Right kidney (tissue), 1 donor: ENCODE data around the gene ARNT2.

ENCODE experiments used
- DNase-seq: peaks from one replicate; pipeline ENCODE4 v3.0.0-alpha.2; 2016

The ARNT2 gene

GRCh38 chr15:80578871-80579270 lies 174.7 kb downstream of the ARNT2 start:
- DNase-seq: no peak

DNA sequence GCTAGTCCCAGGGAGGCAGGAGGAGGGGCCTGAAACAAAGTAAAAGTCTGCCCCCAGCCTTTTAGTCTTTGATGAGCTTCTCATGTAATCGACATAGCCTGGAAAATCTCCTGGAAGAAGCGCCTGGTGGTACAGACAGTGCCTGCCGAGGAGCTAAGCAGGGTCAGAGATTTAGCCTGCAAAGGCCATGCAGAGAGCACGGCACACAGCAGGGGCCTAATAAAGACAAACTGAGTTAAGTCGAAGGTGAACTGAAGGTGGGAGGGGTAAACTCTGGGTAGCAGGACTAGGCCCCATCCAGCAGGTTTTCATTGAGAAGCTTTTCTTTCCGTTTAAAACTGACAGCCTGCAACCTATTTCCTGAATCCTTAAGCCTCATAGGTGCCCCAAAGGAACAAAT lies 175.4 kb downstream of the ARNT2 start:
- no peak for DNase-seq

DNA sequence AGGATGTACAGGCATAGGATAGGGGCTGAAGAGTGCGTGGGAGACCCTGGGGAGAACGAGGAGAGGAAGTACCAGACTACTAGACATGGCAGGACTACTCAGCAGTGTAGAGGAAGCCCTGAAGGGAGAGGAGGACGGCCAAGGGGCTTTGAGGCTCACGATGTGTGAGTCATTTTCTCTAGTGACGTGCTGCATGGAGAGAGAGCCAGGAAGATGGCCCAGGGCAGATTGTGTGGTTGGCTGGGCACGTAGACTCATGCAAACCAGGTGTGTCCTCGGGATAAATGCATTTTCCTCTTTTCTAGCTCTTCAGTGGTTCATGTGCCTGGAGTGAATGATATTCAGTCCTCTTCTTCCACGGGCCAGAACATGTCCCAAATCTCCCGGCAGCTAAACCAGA lies 175.9 kb downstream of the ARNT2 start:
- DNase-seq: no peak

GRCh38 chr15:80580536-80581260 lies 176.5 kb downstream of the ARNT2 start:
- DNase-seq: no peak

GRCh38 chr15:80581976-80582375 lies 177.8 kb downstream of the ARNT2 start:
- DNase-seq: no peak

- DNase-seq: no peak
Observed at GRCh38 chr15:80582816-80583423, 178.7 kb downstream of the ARNT2 start.

DNA sequence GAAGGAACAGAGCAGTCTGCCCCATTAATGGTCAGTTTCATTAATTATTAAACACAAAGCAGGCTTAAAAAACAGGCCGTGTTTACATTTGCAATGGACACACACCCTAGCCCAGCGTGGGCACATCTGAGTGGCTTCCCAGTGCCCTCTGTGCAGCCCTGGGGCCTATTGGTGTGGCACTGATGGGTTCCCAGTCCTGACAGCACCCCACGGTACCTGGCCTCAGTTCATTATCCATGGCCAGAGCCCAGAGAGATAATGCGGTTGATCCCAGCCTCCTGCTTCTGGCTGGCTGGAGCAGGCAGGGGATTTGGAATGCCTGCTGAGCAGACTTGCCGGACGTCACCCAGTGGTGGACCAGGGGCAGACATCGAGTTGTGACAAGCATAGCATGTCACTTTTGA lies 180.4 kb downstream of the ARNT2 start:
- DNase-seq: no peak

DNA sequence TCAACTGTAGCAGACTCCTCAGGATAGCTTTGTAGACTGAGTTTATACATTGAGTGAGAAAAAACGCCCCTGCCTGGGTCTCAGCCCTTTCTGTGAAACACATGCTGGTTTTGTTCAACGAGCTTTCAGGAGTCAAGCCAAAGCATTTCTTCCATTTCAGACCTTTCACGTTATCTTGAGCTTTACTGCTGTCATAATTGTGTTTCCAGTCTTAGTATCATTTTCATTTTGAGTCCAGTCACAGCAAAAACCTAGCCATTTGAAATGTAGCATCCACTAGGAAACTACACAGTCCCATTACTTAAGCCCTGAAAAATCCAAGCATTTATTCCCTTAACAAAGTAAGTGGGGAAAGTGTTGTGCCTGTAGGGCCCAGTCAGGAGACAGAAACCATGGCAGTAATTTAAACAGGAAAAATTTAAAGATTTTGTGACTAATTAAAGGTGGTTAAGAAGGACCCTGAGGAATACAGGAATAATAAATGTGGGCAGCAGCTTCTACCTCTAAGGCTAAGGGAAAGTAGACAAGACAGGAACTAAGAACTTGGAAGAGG lies 180.9 kb downstream of the ARNT2 start:
- no peak for DNase-seq

- no peak for DNase-seq
Observed at GRCh38 chr15:80585544-80586018, 181.4 kb downstream of the ARNT2 start.

GRCh38 chr15:80586161-80586560 lies 182.0 kb downstream of the ARNT2 start:
- no peak for DNase-seq

DNA sequence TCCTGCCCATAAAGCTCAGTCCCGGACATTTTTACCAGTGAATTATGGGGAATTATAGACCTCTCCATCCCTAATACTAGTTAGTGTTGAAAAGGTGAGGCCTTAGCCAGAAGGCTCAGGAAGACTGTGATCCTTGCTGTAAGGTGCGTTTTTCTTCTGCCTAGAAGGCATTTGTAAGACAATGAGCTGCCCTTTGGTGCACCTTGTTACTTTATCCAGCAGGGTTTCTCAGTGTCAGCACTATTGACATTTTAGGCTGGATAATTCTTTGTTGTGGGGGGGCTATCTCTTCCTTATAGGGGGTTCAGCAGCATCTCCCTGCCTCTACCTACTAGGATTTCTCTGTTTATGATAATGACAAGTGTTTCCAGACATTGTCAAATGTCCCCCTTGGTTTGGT lies 182.8 kb downstream of the ARNT2 start:
- no peak for DNase-seq

DNA sequence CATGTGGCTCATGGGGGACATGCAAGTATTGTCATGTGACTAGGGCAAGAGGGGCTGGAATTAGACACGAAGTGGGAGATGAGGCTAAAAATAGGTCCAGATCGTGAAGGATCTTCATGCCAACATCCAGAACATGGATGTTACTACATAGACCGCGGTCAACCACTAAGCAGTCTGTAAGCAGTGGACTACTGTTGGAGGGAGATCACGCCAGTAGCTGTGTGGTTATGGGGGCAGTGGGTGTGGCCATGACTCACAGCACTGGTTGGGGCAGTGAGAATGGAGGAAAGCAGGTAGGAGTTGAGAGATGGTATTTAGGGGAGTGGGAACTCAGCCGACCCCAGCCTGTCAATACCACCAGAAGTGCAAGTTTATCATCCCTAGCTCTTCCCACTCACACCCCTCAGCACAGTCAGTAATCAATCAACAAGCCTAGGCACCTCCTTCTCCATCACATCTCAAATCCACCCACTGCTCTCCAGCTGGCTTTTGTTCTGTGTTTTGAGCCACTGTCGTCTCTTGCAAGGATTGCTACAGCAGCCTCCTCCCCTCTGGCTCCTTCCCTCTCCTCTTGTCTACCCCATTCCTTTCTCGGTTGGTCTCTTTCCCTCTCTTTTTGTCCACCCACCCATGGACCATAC lies 183.8 kb downstream of the ARNT2 start:
- no peak for DNase-seq

GRCh38 chr15:80588801-80589200 lies 184.6 kb downstream of the ARNT2 start:
- no peak for DNase-seq

- DNase-seq: no peak
Observed at GRCh38 chr15:80590761-80591355, 186.7 kb downstream of the ARNT2 start.

GRCh38 chr15:80591471-80591870 lies 187.3 kb downstream of the ARNT2 start:
- no peak for DNase-seq

DNA sequence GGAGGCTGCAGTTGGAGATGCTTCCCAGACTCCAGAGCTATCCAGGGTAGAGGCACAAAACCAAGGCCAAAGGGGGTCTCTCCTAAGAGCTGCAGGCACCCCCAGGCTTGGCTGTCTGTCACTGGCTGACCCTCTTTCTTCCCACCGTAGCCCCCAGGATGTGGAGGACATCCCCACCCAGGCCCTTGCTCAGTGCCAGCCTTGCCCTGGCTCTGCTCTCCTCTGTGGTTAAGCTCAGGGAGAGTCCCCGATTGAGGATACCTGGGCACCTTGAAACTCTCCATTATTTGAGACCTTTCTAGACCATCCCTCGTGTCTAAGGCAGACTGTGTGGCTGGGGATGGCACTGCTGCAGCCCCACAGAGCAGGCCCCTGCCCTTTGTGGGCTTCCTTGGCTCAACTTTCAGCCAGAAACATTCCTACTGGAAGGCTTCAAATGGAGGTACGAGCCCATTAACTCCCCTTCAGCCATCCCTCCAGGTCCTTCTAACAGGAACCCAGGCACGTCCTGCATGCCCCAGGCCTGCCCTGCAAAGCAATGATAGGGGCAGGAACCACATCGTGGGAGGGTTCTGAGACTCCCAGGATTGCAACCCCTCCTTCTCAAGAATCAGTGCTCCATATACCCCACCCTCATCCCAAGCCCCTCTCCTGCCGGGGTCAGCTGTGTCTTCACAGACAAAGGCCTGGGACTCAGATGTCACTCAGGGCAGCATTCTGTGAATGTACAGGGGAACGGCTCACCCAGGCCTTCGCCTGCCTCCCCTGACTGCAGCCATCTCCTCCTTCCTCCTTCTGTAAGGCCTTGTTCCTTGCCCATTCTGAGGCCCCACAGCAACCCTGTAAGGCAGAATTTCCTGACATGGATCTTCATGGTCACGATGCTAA lies 188.0 kb downstream of the ARNT2 start:
- DNase-seq: no peak

DNA sequence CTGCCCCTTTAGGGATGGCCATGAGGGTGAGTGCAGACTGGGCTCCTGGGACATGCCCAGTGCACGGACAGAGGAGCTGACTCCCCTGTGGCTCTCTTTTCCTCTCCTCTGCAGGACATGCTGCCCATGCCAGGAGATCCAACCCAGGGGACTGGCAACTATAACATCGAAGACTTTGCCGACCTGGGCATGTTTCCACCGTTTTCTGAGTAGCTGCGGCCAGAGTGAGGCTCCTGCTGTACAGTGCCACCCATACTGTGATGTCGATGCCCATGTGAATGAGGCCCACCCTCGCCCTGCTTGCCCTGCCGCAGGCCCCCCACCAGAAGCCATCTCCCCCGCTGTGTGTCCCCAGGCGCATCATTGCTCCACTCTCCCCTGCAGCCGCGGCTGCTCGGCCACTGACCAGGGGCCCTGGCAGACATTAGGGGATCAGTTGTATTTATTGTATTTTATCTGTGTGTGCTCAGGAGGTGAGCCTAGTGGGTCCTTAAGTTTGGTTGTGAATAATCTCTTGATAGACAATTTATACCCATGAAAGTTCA lies 189.4 kb downstream of the ARNT2 start:
- DNase-seq: no peak

DNA sequence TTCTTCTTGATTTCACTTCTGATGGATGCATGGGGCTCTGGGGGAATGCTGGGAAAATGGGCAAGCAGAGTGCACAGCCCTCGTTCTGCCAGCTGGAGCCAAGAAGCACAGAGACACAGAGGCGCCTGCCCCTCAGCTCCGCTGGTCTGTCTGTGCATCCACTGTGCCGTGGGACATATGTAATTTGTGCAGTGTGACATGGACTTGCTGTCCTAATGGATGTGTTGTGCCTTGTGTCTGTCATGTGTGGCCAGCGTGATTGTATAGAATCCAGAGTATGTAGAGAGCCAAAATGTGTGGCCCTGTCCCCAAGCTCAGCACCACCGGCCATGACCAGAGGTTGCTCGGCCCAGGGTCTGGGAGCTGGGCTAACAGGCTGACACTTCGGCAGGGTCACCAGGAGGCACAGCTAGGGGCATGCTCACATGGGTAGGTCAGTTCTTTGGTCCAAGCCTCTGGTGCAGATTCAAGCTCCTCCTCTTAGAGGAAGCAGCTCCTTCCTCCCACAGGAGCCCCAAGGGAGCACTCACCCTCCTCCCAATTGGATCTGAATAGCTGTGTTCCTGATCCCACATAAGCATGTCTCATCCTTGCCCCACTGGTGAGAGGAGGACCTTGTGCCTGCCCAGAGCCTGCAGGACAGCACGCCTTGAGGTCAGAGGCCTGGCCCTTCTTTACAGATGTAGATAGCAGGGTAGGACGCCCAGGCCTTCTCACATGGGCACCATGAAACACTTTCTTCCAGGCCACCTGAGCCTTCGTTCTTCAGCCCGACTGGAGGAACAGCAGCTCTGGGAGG lies 190.1 kb downstream of the ARNT2 start:
- DNase-seq: no peak

DNA sequence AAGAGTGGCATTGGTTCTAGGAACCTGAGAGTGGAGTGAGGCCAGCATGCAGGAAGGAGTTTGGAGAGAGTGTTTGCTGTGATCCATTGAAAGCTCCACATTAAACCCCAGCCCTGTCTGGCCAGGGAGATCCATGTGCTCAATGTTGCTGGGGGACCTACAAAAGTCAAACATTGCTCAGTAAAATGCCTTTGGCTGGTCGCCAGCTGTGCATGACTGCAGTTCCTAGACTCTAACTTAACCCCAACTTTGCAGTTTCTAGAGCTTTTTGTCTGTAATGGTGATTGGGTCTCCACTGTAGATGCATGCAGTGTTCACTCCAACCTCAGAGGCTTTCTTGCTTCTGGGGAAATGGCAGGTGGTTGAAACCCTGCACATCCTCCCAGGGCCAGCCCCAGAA lies 191.2 kb downstream of the ARNT2 start:
- DNase-seq: no peak

DNA sequence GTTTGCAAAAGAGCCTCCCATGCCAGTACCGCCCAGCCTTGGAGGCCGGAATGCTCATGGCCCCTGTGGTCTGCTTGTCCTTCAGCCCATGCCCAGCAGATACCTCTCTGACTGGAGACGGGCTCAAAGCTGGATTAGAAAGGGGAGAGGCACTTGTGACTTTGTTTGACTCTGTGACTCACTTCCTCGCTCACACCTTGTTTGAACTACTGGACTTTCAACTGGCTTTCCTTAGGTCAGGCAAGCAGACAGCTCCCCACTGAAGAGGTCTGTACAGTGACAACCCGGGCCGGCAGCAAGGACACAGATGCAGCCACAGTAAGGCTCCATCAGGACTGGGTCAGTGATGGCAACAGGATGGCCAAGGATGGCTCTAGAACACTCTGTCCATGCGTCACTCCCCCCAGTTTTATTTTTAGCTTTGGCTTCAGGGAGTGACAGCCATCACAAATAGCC lies 192.4 kb downstream of the ARNT2 start:
- DNase-seq: no peak

GRCh38 chr15:80597076-80597475 lies 192.9 kb downstream of the ARNT2 start:
- no peak for DNase-seq
